Measurements from ENCODE around the gene PACS1.
A peak's percentile ranks its signal among the peaks of the same experiment; 100 is the strongest.
"Not testable (repeated sequence)": the region's sequence is repeated elsewhere in the genome, so short reads cannot be mapped to it uniquely, and the experiment has no call there.

The PACS1 gene

DNA sequence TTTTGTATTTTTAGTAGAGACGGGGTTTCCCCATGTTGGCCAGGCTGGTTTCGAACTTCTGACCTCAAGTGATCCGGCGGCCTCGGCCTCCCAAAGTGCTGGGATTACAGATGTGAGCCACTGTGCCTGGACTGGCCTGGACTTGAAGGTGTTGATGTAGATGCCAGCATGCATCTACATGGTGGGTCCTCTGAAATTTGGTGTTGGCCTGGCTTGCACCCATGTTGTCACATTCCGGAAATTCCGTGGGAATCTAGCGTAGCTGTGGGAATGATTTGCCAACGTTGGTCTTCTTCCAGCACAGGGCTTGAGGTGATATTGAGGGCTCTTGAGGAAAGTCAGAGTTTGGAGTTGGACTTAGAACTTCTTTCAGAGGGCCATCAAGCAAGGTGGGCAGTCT is 6.5 kb downstream of the PACS1 start:
- no peak for DNase-seq

DNA sequence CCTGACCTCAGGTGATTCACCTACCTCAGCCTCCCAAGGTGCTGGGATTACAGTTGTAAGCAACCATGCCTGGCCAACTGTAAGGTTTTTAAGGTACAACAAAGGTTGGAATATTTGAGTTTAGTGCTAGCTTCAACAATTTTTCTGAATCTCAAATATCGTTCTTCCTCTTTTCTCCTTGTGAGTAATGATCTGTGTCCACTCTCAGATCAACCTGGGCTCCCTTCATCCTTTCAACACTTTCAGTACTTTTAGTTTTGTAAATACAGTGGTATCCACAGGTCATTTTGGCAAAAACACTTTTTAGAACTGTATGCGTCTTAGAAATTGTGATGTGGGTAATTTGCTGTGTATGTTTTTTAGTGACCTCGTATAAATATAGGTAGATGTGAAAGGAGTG is 7.9 kb downstream of the PACS1 start:
- no peak for DNase-seq

DNA sequence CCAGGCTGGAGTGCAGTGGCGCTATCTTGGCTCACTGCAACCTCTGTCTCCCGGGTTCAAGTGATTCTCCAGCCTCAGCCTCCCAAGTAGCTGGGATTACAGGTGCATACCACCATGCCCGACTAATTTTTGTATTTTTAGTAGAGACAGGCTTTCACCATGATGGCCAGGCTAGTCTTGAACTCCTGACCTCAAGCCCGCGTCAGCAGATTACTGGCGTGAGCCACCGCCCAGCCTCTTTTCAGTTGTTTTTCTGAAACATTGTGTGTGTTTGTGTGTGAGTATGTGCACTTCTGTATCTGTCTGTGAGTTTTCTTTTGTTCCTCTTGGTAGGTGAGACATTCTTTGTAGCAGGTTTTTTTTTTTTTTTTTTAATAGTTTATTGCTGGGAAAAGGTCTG is 8.9 kb downstream of the PACS1 start:
- not testable (repeated sequence) for DNase-seq

- DNase-seq = peak; percentile 32 to 69 (median 61)
Observed at GRCh38 chr11:66080055-66080817, 10.2 kb downstream of the PACS1 start.

GRCh38 chr11:66081505-66081904 is 11.4 kb downstream of the PACS1 start:
- DNase-seq = peak; percentile 48 to 85 (median 73)

GRCh38 chr11:66082946-66083698 is 13.1 kb downstream of the PACS1 start:
- no peak for DNase-seq

DNA sequence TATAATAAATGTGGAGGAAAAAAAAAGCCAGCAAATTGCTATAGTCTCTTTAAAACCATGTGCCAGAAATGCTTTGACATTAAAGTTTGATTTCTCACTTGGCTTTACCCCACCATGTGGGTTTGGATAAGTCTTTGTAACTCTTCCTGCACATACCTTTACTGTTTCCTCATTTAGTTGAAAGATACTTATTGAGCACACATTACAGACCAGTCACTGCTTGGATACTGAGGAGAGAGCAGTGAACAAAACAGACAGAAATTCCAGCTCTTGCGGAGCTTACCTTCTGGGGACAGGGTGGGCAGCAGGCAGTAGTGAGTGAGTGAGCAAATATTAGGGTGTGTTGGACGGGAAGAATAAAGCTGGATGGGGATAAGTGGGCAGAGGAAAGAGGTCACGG is 13.7 kb downstream of the PACS1 start:
- no peak for DNase-seq

DNA sequence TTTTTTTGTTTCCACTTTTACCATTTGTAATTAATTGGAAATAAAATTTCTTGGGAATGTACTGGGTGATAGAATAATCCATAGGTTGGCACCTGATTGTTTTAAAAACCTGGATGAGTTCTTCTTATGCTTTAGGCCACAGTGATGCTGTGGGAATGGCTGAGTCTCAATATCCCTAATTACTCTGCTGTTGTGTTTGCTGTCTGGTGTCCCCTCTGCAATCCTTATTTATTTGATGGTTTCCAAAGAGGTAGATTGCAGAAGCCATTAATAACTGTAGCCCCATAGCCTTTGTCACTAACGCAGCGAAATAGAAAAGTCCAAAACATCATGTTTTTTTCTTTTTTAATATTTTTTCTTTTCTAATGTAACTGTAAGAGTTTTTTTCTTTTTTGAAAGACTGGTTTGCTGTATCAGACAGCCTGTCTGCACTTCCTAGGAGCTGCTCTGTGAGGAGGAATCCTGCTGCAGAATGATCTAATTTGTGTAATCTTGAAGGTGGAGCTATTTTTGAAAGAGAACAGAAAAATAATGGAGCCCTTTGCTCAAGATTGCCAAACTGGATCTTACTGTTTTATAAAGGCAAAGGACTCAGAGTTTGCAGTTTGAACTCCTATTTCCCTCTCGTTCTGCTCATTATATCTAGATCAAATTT is 14.9 kb downstream of the PACS1 start:
- DNase-seq = no peak

- no peak for DNase-seq
Observed at GRCh38 chr11:66087148-66087908, 17.3 kb downstream of the PACS1 start.

- no peak for DNase-seq
Observed at GRCh38 chr11:66089067-66089466, 19.0 kb downstream of the PACS1 start.

DNA sequence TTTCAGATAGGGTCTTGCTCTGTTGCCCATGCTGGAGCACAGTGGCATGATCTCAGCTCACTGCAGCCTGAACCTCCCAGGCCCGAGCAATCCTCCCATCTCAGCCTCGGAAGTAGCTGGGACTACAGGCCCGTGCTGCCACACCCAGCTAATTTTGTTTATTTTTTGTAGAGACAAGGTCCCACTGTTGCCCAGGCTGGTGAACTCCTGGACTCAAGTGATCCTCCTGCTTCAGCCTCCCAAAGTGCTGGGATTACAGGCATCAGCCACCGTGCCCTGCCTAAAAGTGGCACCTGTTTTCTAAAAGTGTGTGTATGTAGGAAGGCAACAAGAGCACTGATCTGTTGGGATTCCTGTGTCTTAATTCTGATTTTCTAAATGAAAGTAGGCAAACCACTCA is 20.2 kb downstream of the PACS1 start:
- no peak for DNase-seq

DNA sequence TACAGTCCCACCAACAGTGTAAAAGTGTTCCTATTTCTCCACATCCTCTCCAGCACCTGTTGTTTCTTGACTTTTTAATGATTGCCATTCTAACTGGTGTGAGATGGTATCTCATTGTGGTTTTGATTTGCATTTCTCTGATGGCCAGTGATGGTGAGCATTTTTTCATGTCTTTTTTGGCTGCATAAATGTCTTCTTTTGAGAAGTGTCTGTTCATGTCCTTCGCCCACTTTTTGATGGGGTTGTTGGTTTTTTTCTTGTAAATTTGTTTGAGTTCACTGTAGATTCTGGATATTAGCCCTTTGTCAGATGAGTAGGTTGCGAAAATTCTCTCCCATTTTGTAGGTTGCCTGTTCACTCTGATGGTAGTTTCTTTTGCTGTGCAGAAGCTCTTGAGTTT is 22.1 kb downstream of the PACS1 start:
- not testable (repeated sequence) for DNase-seq

DNA sequence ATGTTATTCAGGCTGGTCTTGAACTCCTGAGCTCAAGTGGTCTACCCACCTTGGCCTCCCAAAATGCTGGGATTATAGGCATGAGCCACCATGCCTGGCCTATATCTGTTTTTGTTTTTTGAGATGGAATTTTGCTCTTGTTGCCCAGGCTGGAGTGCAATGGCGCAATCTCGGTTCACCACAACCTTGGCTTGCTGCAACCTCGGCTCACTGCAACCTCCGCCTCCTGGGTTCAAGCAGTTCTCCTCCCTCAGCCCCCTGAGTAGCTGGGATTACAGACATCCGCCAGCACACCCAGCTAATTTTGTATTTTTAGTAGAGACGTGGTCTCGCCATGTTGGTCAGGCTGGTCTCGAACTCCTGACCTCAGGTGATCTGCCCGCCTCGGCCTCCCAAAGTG is 29.7 kb downstream of the PACS1 start:
- not testable (repeated sequence) for DNase-seq

- DNase-seq = peak; percentile 23 to 76 (median 60)
Observed at GRCh38 chr11:66100272-66101065, 30.4 kb downstream of the PACS1 start.

DNA sequence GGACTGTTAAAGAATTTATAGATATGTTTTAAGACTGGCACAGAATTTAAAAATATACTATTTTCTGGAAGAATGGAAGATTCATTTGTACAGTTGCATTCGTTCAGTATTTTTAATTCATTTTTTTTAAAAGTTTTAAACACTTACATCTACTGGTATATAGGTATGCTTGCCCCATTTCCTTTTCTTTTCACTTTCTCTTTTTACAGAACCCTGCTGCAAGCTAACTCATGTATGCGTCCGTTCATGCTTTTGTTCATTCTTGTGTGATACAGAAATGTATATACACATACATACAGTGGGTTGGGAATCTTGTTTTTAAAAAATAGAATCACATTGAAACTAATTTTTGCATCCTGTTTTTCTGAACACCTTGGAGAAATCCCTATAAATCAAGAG is 31.0 kb downstream of the PACS1 start:
- no peak for DNase-seq

DNA sequence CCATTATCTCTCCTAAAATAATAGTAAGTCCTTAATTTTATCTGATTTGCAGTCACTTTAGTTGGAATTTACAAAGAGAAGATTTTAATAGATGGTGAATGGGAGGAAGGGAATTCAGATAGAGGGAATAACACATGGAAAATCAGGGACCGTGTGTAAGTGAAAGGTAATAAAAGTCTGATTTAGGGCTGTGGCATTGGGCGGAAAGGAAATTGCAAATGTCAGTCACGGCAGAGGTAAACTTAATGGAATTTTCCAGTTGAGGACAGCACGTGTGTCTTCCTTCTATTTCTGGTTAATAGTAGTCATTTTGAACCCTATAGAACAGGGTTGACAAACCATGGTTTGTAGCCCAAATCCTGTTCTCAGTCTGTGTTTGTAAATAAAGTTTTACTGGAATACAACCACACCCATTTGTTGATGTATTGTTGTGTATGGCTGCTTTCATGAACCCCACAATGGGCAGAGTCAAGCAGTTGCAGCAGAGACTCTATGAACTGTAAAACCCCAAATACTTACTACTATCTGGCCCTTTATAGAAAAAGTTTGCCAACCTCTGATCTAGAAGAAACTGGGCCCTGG is 34.1 kb downstream of the PACS1 start:
- DNase-seq = no peak

DNA sequence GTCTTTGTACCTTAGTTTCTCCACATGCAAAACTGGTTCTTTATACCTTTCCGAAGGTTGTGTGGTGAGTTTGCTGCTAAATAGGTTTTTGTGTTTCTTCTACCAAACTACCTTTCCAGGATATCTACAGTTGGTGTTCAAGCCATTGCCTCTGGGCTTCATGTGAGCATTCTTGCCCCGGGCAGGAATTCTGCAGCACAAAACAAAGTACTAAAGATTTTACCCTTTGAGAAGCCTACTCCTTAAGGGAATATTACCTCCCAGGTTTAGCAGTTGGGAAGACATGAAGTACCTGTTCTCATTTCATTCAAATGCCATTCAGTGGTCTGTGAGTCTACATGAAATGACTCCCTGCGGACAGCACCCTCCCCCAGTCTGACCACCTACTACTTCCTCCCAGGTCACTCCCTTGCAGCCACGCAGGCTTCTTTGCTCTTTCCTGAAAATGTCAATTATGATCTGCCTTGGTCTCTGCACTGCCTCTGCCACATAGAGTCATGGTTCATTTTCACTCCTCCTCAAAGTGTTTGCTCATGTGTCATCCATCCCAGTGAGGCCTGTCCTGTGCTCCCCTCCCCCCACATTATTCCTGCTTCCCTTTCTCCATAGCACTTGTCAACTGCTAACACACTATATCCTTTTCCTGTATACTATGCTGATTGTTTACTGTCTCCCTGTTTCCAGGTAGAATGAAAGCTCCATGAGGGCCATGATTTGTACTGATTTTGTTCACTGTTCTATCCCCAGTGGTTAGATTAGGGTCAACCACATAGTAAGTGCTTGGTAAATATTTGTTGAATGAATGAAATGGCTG is 36.9 kb downstream of the PACS1 start:
- no peak for DNase-seq

DNA sequence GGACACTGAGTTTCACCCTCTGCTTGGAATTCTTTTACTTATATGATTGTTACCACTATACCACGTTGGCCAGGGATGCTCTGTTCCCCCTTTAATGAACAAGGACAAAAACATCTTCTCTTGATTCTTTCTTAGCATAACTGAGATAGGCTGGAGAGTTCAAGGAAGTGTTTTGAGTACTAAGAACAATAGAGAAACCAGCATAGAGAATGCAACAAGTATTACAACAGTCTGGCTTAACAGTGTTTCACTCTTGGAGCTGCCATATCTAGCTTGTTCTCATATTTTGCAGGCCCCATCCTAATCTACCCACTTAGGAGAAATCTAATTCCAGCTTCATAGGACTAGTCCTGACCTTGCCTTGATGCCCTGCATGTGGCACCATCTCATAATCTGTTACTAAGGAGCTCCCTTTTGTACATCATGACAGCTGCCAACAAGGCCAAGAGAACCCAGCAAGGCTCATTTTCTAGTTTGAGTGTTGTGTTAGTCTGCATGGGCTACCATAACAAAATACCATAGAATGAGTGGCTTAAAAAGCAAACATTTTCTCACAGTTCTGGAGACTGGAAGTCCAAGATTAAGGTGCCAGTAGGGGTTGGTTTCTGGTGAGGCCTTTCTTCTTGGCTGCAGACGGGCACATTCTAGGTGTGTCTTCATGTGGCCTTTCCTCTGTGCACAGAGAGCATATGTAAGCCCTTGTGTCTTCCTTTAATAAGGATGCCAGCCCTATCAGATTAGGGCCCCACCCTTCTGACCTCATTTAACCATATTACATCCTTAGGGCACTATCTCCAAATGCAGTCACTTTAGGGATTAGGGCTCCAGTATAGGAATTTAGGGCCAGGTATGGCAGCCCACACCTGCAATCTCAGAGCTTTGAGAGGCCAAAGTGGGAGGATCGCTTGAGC is 37.8 kb downstream of the PACS1 start:
- DNase-seq = no peak

- no peak for DNase-seq
Observed at GRCh38 chr11:66109294-66109693, 39.2 kb downstream of the PACS1 start.

GRCh38 chr11:66111158-66111557 is 41.1 kb downstream of the PACS1 start:
- no peak for DNase-seq

Measured in T-helper 1 cell (primary cell).